HG03565 (cell line): ENCODE results near the gene UBE2E1.
"Not testable (repeated sequence)": the region's sequence is repeated elsewhere in the genome, so short reads cannot be mapped to it uniquely, and the experiment has no call there.

Experiments
- ATAC-seq: cut with Tn5 transposase; IDR thresholded peaks from one replicate; pipeline ENCODE4 v1.9.1; 2021; ENCODE audit warnings: mild to moderate bottlenecking, moderate library complexity; ENCODE audit not compliant: unreplicated experiment

The UBE2E1 gene

DNA sequence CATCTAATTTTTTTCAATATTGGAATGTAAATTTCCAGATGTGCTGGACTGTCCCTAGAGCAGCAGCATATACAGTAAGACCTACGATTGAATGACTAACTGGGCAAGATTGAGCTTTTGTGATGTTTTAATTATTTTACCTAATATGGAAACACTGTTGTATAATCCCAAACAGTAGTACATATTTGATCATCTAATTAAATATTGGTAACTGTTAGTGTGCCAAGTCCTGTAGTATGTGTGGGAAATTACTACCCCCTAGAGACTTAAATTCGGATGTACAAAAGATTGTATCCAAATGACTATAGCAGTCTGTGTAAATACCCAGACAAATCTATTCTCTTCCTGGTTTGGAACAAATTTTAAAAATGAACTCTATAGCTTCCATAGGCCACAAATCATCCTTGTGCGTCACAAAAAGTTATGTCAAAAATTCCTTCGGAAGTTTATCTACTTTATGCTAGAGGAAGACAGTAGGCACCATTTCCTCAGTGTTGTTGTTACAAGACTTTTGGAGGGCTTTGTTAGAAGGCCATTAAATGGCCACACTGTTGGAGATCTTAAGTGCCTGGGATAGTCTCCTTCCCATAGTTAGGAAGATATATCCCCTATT, 69.5 kb downstream of the UBE2E1 start:
- no peak for ATAC-seq

DNA sequence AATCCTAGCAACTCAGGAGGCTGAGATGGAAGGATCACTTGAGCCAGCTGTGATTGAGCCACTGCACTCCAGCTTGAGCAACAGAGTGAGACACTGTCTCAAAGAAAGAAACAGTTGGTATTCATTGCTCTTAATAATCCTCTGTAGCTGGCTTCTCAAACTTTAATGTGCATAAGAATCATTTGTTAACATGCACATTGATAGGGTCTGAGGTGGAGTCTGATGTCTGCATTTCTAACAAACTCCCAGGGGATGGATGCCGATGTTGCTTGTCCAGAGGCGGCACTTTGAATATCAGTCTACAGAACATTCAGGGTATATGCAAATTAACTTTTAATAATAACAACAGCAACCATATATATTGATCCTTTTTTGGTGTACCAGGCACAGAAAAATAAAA, 71.2 kb downstream of the UBE2E1 start:
- ATAC-seq, result no peak

DNA sequence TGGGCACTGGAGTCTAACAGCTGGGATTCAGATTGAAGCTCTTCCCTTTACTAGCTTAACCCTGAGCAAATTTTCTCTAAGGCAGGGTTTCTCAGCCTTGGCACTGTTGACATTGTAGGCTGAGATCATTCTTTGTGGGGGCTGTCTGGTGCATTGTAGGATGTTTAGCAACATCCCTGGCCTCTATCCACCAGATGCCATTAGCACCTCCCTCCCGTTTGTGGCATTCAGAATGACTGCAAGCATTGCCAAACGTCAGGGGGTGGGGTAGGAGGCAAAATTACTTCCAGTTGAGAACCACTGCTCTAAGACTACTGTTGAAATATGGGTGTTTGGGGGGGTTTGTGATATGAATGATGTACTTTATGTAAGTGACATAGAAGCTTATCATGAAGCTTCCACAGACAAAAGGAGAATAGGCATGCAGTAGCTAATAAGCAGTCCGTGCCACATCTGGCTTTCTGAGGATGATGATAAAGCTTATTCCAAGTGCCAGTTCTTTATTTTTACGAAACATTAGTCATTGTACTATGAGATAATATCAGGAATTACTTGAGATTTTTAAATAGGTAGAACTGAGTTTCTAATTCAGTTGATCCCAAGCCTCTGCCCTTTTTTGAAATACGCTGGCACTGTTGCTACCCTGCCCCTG, 71.7 kb downstream of the UBE2E1 start:
- ATAC-seq, result no peak

DNA sequence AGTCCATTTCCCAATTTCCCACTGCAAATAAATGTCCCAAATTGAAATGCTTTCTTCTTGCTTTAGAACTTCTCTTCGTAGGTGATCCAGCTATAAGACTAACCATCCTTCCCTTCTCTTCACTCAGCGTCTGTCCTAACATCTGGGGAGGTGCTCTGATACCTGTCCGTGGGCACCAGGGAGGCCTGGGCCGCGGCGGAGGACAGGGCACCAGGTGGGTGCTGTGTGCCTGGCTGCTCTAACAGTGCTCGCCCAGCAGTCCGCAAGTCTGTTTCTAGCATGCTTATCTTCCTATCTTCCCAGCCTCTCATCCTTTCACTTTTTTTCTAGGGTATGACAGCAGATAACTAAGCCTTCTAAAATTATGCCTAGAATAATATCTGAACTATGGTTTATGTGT, 73.7 kb downstream of the UBE2E1 start:
- ATAC-seq, result no peak

DNA sequence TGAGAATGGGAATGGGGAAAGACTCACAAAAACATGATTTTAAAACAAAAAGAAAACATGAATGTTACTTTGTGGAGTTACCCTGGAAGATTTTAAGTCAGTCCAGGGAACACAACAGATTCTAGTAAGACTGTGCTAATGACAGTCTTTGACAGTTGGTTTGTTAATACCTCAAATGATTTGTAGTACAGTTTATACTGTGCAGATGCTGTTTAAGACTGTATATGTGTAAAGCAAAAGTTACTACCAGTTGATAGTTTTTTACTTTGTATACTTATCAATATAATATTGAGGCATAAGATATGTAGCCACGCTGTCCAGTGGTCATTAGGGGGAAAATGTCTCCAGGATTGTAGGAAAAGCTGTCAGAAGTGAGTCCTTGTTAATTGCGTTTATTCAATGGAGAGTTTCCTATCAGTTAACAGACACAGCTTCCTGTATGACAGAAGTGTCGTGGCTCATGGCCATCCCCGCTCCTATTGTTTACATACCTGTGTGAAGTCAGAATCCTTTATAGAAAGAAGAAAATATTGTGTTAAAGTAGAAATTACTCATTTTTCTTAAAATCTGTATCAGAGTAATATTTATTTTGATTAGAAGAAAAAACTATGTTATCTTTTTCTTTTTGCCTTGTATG, 75.1 kb downstream of the UBE2E1 start:
- no peak for ATAC-seq

DNA sequence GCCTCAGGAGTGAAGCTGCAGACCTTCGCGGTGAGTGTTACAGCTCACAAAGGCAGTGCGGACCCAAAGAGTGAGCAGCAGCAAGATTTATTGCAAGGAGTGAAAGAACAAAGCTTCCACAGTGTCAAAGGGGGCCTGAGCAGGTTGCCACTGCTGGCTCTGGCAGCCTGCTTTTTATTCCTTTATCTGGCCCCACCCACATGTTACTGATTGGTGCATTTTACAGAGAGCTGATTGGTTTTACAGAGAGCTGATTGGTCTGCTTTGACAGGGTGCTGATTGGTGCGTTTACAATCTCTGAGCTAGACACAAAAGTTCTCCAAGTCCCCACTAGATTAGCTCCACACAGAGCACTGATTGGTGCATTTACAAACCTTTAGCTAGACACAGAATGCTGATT, 76.2 kb downstream of the UBE2E1 start:
- ATAC-seq, result not testable (repeated sequence)

DNA sequence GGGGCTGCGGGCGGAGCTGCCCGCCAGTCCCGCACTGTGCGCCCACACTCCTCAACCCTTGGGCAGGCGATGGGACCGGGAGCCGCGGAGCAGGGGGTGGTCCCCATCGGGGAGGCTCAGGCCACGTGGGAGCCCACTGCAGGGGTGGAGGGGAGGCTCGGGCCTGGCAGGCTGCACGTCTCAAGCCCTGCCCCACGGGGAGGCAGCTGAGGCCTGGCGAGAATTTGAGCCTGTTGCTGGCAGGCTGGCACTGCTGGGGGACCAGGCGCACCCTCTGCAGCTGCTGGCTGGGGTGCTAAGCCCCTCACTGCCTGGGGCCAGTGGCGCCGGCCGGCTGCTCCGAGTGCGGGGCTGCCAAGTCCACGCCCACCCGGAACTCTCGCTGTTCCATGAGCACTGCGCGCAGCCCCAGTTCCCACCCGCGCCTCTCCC, 76.7 kb downstream of the UBE2E1 start:
- no peak for ATAC-seq

DNA sequence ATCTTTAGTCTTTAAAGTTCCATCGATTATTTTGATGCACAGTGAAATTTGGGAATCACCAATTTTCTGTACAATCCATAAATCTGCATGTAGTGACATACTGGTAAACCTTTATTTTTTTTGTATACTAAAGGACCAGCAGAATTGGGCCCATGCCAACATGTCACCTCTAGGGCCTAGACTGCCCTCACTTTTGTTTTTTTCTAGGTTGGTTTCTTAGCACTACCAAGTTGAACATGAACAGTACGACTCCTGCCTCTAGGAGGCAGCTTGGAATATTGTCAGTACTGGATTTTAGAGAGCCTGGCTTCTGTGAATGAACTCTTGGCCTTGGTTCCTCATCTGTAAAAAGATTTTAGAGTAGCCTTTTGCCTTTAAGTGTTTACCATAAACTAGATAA, 78.7 kb downstream of the UBE2E1 start:
- ATAC-seq, result no peak

DNA sequence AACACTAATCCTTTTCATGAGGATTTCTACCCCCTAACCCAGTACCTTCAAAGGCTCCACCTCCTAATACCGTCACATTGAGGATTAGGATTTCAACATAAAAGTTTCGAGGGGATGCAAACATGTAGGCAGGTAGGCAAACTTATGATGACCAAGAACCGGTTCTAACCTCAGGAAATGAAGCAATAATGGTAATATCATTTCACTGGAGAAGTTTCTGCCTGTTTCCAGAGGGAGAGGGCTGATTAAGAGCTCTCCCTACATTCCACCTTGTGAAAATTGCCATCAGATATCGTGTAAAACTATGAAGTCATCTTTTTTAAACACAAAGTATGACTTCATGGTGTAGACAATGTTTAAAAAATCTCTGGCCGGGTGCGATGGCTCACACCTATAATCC, 79.5 kb downstream of the UBE2E1 start:
- no peak for ATAC-seq

DNA sequence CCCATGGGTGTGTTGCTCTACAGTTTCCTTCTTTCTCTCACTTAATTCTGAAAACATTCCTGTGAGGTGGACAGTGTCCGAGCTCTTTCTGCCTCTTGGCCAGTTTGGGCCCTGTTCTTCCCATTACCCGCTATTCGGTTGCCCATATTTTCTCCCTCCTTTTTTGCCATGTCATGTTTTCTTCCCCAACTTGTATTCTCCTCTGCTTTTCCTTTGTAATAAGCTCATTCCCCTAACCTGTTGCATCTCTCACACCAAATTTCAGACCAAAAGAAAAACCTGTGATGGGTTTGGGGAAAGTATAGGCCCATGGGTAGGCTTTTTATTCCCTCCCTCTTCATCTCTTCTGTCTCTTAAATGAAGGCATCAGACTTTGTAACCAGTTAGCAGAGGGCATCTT, 80.6 kb downstream of the UBE2E1 start:
- no peak for ATAC-seq

DNA sequence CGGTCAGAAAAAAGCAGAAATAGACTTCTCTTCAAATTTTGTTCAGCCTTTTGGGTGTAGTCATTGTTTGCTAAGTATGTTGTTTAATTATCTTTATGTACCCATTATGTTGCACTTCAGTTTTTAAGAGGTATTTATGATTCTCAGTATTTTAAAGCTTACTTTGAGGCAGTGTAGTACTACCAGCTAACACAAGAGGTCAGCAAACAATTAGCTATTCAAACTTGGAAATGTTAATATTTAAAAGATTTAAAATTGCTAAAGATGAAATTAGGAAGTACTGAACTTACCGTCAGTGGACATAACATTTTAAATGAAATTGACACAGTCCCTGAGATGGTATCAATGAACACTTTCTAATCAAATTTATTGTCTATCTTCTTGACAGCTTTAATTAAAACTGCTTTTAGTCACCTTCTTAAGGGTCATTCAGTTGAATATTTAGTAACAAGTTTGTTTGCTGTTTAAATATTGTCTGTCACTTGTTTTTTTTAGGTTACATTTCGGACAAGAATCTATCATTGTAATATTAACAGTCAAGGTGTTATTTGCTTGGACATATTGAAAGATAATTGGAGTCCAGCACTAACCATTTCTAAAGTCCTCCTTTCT, 83.0 kb downstream of the UBE2E1 start:
- no peak for ATAC-seq

DNA sequence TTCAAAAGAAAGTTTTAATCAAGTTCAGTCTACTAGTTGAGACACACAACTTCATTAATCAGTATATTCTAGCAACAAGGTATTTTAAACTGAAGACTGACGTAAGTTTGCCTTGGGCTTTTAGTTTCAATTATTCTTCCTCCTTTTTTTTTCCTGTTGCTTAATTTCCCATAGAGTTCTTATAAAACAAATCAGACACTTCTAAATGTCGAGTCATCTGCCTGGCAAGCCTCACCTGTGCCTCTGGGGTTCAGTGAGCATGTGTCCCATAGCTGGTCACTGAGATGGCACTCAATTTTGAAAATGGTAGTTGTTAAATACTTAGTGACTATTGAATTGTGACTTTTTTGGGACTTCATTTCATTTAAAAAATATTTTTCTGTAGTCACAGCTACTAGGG, 83.6 kb downstream of the UBE2E1 start:
- no peak for ATAC-seq

DNA sequence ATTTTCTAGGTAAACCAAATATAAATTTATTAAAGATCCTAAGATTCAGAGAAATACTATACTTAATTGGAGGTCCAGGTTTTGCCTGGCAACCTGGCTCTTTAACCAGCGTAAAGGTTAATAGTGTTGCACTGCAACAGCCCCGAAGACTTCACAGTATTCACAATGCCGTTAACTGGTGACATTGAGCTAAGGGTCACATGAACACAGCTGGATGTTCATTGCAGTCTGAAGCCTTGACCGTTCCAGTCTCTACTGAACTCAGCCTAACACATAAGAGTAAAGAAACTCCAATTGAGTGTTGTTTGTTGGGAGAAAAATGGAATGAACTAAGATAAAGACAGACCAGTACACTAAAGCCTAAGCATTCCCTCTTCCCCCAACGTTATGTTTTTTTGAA, 84.2 kb downstream of the UBE2E1 start:
- ATAC-seq, result no peak

DNA sequence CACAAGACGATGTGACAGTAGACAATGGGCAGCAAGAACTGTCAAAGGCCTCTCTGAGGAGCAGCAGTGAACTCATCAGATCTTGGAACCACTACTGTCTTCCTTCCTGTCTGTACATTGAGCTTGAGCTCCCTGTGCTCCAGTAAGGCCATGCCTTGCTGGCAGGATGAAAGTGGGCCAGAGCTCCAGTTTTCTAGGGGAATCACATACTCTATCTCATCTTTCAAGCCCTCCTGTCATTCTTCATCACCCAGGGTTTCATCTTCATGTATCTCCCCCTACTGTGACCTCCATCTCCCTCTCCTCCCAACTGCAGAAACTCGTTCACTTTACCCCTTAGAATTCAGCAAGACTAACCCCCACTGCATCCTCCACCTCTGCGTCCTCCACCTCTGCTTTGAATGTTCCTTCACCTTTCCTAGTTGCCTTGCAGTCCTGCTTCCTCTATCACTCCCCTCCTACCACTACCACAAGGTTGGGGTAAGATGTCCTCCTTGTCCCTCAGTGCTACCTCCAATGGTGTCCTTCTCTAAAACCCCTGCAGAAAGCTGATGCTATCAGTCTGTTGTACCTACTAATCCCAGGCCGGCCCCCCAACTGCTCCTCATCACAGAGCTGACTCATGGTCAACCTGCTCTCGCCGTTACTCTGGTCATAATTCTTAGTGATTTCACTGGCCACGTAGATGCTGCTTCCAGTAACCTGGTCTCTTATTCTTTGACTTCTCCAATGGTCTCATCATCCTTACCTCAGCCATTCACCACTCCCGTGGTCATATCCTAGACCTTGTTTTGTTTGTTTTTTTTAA, 88.7 kb downstream of the UBE2E1 start:
- ATAC-seq, result no peak

DNA sequence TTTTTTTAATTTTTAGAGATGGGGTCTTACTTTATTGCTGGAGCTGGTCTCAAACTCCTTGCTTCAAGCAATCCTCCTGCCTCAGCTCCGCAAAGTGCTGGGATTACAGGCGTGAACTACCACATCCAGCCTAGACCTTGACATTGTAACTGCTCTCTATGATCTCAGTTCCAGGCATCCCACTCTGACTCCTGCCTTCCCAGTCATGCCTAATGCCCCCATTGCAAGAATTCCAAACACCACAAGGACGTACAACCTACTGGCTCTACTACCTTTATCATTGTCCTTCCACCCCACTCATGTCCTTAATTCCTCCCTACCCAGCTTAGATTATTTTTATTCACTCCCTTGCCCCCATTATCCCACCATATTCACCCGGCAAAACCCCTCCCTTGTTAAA, 89.4 kb downstream of the UBE2E1 start:
- ATAC-seq, result no peak

DNA sequence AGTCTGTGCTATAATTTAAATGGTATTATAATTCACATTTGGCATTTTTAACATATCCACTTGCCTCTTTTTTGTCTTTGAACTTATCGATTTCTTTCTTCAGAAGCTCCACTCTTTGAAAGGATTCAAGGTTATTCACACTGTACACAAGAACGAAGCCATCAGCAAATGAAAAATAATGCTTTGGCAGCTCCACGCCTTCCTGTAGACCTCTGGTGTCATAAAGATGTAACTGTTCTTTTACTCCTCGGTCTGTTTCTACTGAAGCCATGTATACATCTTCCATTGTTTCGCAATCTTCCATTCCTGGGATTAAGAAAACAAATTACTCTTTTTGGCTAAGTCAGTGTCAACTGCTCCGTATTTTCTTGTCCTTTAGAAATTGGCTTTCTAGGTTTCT, 95.0 kb downstream of the UBE2E1 start:
- no peak for ATAC-seq

DNA sequence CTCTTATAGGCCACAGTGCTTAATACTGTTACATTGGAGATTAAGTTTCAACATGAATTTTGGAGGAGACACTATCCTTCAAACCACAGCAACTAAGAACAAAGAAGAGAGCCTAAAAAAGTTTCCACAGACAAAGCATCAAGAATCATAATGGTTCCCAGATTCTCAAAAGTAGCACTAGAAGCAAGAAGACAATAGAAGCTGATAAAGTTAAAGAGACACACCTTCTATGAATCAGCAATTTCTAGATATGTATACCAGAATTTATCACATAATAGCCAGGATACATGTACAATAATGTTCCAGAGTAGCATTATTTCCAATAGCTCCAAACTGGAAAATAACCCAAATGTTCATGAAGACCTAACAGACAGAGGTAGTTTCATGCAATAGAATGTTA, 98.8 kb downstream of the UBE2E1 start:
- no peak for ATAC-seq

DNA sequence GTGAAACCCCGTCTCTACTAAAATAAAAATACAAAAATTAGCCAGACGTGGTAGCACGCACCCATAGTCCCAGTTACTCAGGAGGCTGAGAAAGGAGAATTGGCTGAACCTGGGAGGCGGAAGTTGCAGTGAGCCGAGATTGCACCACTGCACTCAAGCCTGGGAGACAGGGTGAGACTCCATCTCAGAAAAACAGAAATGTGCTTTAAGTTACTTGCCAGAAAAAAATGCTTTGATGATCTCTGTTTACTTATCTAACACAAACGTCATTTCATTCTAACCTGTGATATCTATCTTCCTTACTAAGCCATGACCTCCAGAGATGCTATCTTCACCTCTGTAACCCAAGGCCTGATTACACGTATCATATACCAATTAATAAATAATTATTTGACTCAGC, 103.6 kb downstream of the UBE2E1 start:
- ATAC-seq, result no peak

DNA sequence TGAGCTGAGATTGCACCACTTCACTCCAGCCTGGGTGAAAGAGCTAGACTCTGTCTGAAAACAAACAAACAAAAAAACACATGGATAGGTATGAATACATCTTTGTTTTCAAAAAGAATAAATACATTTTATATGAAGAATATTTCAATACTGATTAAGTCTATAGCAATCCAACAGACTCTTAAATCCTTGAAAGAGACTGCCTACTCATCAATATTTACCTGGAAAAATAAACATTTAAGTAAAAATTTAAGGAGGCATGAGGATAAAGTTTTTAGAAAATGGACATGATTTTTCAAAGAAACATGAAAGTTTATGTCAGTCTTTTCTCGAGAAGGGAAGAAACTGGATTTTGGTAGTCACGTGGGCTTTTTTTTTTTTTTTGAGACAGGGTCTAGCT, 105.6 kb downstream of the UBE2E1 start:
- no peak for ATAC-seq

DNA sequence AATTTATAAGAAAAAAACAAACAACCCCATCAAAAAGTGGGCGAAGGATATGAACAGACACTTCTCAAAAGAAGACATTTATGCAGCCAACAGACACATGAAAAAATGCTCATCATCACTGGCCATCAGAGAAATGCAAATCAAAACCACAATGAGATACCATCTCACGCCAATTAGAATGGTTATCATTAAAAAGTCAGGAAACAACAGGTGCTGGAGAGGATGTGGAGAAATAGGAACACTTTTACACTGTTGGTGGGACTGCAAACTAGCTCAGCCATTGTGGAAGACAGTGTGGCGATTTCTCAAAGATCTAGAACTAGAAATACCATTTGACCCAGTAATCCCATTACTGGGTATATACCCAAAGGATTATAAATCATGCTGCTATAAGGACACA, 106.6 kb downstream of the UBE2E1 start:
- ATAC-seq, result not testable (repeated sequence)

DNA sequence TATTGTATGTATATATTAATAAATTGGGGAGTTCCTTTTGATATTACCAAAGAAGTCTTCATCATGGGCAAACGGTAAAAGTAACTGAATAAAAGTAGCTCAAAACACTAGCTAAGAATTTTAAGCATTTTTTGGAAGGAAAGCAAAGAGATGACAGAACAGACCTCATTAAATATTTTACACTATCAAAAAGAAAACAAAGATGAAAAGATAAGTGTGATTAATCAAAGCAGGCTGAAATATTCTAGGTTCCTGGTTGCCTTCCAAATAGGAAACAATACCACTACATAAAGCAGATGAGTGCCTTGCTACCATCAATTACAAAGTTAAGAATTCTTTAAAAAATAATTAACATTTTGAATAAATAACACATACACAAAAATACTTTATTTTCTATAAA, 107.4 kb downstream of the UBE2E1 start:
- ATAC-seq, result no peak
